Cardiac fibroblast (primary cell): ENCODE data around the gene NTN3.

Experiments
- DNase-seq, 2 donors: peaks; one replicate each; pipeline versions ENCODE4 v3.0.0 to v3.0.0-alpha.2; 2010; ENCODE audit warnings: low read depth in 2 of 2
- H3K4me3 ChIP-seq, 2 donors: replicated peaks in 1 of 2; 1 replicate in 1 of 2; 2 replicates in 1 of 2; pipeline ENCODE4 v1.5.1; 2011; ENCODE audit warnings: low read depth in 2 of 2, low read length in 2 of 2, mild to moderate bottlenecking in 2 of 2, moderate library complexity in 1 of 2
- TF ChIP-seq, protein P1 (sequence below): IDR thresholded peaks from one replicate; pipeline ENCODE4 v1.5.1; 2011; ENCODE audit warnings: low read depth, mild to moderate bottlenecking, low read length, inconsistent platforms

Gene NTN3

DNA sequence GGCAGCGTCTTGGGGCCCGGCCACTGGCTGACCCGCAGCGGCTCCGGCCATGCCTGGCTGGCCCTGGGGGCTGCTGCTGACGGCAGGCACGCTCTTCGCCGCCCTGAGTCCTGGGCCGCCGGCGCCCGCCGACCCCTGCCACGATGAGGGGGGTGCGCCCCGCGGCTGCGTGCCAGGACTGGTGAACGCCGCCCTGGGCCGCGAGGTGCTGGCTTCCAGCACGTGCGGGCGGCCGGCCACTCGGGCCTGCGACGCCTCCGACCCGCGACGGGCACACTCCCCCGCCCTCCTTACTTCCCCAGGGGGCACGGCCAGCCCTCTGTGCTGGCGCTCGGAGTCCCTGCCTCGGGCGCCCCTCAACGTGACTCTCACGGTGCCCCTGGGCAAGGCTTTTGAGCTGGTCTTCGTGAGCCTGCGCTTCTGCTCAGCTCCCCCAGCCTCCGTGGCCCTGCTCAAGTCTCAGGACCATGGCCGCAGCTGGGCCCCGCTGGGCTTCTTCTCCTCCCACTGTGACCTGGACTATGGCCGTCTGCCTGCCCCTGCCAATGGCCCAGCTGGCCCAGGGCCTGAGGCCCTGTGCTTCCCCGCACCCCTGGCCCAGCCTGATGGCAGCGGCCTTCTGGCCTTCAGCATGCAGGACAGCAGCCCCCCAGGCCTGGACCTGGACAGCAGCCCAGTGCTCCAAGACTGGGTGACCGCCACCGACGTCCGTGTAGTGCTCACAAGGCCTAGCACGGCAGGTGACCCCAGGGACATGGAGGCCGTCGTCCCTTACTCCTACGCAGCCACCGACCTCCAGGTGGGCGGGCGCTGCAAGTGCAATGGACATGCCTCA is 773 bp downstream of the NTN3 start:
- DNase-seq, result no peak
- H3K4me3 ChIP-seq, result no peak overlapping the region
- TF ChIP-seq, protein P1, sequence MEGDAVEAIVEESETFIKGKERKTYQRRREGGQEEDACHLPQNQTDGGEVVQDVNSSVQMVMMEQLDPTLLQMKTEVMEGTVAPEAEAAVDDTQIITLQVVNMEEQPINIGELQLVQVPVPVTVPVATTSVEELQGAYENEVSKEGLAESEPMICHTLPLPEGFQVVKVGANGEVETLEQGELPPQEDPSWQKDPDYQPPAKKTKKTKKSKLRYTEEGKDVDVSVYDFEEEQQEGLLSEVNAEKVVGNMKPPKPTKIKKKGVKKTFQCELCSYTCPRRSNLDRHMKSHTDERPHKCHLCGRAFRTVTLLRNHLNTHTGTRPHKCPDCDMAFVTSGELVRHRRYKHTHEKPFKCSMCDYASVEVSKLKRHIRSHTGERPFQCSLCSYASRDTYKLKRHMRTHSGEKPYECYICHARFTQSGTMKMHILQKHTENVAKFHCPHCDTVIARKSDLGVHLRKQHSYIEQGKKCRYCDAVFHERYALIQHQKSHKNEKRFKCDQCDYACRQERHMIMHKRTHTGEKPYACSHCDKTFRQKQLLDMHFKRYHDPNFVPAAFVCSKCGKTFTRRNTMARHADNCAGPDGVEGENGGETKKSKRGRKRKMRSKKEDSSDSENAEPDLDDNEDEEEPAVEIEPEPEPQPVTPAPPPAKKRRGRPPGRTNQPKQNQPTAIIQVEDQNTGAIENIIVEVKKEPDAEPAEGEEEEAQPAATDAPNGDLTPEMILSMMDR, result no peak

DNA sequence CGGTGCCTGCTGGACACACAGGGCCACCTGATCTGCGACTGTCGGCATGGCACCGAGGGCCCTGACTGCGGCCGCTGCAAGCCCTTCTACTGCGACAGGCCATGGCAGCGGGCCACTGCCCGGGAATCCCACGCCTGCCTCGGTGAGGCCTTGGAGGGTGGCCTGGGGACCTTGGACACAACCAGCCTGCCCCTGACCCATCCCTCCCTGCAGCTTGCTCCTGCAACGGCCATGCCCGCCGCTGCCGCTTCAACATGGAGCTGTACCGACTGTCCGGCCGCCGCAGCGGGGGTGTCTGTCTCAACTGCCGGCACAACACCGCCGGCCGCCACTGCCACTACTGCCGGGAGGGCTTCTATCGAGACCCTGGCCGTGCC is 1.4 kb downstream of the NTN3 start:
- DNase-seq, result no peak
- no peak overlapping the region for H3K4me3 ChIP-seq
- TF ChIP-seq, protein P1, result no peak

DNA sequence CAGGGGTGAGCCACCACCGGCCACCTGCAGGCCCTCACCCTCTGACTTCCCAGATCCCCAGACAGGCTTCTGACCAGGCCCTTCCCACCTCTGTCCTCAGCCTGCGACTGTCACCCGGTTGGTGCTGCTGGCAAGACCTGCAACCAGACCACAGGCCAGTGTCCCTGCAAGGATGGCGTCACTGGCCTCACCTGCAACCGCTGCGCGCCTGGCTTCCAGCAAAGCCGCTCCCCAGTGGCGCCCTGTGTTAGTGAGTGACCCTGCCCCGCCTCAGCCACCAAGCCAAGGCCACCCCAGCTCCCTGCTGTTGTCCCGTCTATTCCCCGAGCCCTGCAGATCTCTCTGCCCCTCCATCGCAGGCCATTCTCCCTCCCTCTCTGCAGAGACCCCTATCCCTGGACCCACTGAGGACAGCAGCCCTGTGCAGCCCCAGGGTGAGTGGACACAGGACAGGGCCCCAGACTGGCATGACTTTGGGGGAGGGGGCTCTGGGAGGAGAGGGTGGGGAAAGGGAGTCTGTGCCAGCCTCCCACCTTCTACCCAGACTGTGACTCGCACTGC is 1.9 kb downstream of the NTN3 start:
- no peak for DNase-seq
- H3K4me3 ChIP-seq, result no peak overlapping the region
- TF ChIP-seq, protein P1, result no peak

DNA sequence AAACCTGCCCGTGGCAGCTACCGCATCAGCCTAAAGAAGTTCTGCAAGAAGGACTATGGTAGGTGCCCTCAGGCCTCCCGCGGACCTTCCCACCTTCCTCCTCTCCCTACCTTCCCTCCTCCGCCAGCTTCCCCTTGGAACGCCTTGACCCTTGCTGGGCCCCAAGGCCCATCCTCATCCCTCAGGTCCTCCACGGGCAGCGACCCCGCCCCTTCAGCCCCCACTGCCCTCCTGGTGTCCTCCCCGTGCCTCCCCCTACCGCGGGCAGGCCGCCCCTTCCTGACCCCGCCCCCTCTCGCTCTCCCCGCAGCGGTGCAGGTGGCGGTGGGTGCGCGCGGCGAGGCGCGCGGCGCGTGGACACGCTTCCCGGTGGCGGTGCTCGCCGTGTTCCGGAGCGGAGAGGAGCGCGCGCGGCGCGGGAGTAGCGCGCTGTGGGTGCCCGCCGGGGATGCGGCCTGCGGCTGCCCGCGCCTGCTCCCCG is 2.4 kb downstream of the NTN3 start:
- TF ChIP-seq, protein P1, result no peak
- peak overlapping the region in 1 of 2 donors; percentile 7 for H3K4me3 ChIP-seq
- no peak for DNase-seq

DNA sequence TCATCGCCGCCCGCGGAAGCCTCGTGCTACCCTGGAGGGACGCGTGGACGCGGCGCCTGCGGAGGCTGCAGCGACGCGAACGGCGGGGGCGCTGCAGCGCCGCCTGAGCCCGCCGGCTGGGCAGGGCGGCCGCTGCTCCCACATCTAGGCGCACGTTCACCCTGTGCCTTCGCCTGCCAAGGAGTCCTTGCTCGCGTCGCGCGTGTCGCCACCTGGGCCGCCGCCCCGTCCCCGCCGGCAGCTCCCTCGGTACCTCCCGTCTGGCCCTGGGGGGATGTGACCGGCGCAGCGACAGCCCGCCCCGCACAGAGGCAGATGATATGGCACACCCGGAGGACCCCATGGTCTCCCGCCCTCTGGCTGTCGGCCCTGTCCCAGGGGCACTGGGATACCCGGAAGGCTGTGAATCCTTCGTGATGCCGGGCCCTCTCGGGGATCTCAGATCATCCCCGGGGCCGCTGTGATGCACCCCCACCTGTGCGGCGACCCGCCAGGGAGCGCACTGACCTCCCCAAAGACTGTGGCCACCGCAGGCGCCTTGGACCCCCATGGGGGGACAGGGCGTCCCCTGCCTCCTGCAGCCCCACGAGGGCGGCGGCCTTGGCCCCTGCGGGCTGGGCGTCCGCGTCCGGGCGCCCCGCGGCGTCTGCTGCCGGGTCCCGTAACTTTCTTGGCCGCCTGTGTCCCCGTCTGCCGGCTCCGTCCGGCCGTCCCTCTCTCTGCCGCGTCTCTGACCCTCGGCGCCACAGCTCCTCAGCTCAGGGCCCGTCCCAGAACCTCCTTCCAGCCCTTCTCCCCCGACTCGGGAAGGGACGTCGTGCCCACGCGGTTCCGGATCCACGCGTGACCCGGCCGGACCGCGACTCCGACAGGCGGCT is 3.1 kb downstream of the NTN3 start:
- peak overlapping the region; percentile 73 to 76 for H3K4me3 ChIP-seq
- peak; percentile 28 to 51 for DNase-seq
- TF ChIP-seq, protein P1, result no peak

DNA sequence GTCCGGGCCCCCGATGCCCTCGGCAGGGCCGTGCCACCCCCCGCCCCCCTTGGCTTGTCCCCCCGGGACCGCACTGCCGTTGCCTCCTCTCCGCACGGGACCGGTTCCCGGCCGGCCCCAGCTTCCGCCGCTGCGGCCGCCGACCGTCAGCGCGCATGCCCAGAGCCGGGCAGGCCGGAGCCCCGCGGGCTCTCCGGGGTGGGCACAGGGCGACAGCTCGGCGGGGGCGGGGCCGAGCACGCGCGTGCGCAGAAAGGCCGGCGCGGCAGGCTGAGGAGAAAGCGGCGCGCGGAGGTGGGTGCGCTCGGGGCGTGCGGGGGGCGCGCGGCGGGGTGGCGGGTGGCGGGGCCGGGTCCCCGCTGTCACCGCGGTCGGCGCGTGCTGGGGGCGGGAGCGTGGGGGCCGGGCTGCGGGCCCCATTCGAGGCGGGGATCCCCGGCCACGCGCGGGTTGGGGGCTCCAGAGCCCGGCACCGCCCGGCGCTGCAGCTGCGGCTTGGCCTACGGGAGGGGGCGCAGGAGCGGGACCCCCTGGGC is 3.8 kb downstream of the NTN3 start, which contains the start of gene TBC1D24:
Gene TBC1D24 (plus strand): TSS at position 251 of the 536 bp plus-strand sequence. CDS start 21,022 bp downstream, outside the sequence.
- TF ChIP-seq, protein P1, result no peak
- peak; percentile 76 to 87 for DNase-seq

More for the DNA sequence above, 3.8 kb downstream of the NTN3 start, which contains the start of gene TBC1D24:
- peak within 1 kb of the TSS; percentile 73 to 76 for H3K4me3 ChIP-seq
